Stomach (tissue), 9 donors: ENCODE data around the gene KIFC3. TPM values are rescaled to one million over a fixed set of nuclear protein-coding genes. Genes with fewer than 3 reads are reported as not detected.
"Not testable (repeated sequence)": the region's sequence is repeated elsewhere in the genome, so short reads cannot be mapped to it uniquely, and the experiment has no call there.

Source experiments
- DNase-seq, 2 donors: peaks; one replicate each; pipeline versions ENCODE4 v3.0.0 to v3.0.0-alpha.2; 2013 to 2019
- H3K27ac ChIP-seq, 5 donors: fragments of 200-600 bp in 4 of 5; sonication (generic) in 4 of 5; one replicate each; pipeline ENCODE4 v1.5.1; 2013 to 2019; ENCODE audit warnings: mild to moderate bottlenecking in 1 of 5, moderate library complexity in 1 of 5
- H3K27me3 ChIP-seq, 3 donors: fragments of 200-600 bp; sonication (generic); one replicate each; pipeline ENCODE4 v1.5.1; 2017 to 2019; ENCODE audit warnings: mixed run types in 1 of 3
- H3K36me3 ChIP-seq, 4 donors: fragments of 200-600 bp; sonication (generic); 1 replicate in 3 of 4; 2 replicates in 1 of 4; pipeline ENCODE4 v1.5.1; 2016 to 2019
- H3K4me1 ChIP-seq, 4 donors: fragments of 200-600 bp; sonication (generic); one replicate each; pipeline ENCODE4 v1.5.1; 2016 to 2019
- H3K4me3 ChIP-seq, 4 donors: fragments of 200-600 bp; sonication (generic) in 3 of 4; one replicate each; pipeline ENCODE4 v1.5.1; 2016 to 2019; ENCODE audit warnings: mild to moderate bottlenecking in 1 of 4
- H3K9me3 ChIP-seq, 4 donors: fragments of 200-600 bp; sonication (generic); one replicate each; pipeline ENCODE4 v1.5.1; 2016 to 2019
- CTCF ChIP-seq, 7 experiments: fragments of 450-650 bp in 4 of 7; fragments of 200-600 bp in 3 of 7; sonication (generic) in 3 of 7; IDR thresholded peaks; one replicate each; pipeline ENCODE4 v1.5.1; 2016 to 2019; ENCODE audit warnings: antibody characterized with exemption in 7 of 7, control low read depth in 2 of 7, mild to moderate bottlenecking in 1 of 7
- EP300 ChIP-seq: sonication (generic); formaldehyde crosslinking; IDR thresholded peaks from one replicate; pipeline ENCODE4 v1.6.1; 2017; ENCODE audit warnings: antibody characterized with exemption
- POLR2A ChIP-seq, 4 donors: fragments of 450-650 bp; IDR thresholded peaks; one replicate each; pipeline ENCODE4 v1.6.1; 2016; ENCODE audit warnings: antibody characterized with exemption in 4 of 4, control low read depth in 2 of 4, mild to moderate bottlenecking in 1 of 4, moderate library complexity in 1 of 4
- POLR2AphosphoS5 ChIP-seq, 3 donors: sonication (generic); formaldehyde crosslinking; IDR thresholded peaks; one replicate each; pipeline ENCODE4 v1.6.1; 2016; ENCODE audit warnings: antibody characterized with exemption in 3 of 3
- WGBS, 5 donors: extraction: QIAGEN DNeasy Blood & Tissue Kit in 3 of 5; methylation state at CpG; one replicate each; pipeline versions ENCODE4 v1.1.5 to v1.1.7; 2013 to 2018; 5-methylcytosine and 5-hydroxymethylcytosine counted together
- intact Hi-C: fragments of 100-400 bp; cut with DNase I; formaldehyde crosslinking; loops from one replicate; pipeline ENCODE4 v1.15.1; 2023; ENCODE audit warnings: low total_unique reads
- polyA plus RNA-seq, 3 donors: library from polyadenylated mRNA; stranded (reverse); fragments of 200-250 nt; gene quantifications; one replicate each; pipeline ENCODE4 v1.2.3, GENCODE V29; 2013
- total RNA-seq, 5 donors: library from RNA; depleted of rRNA; stranded (reverse); fragments of >200 nt; gene quantifications; one replicate each; pipeline versions ENCODE4 v1.1.0 to v1.2.3, GENCODE V29; 2014 to 2016
- donor health status: healthy with polysubstance abuse.
- donor health status: Bipolar disorder and iron deficiency.
- donor health status: healthy.

Gene KIFC3
- total and polyA plus RNA-seq, 8 donors, result 2.3 to 249 (median 31.1) TPM

GRCh38 chr16:57781741-57782606, 20.3 kb downstream of the KIFC3 start:
- H3K27me3 ChIP-seq, result no peaks in the 10 kb centered on the region
- no peak overlapping the region for H3K4me3 ChIP-seq
- TF ChIP-seq POLR2AphosphoS5 (IDR thresholded peaks at IDR 0.05) (no peak), POLR2A (IDR thresholded peaks at IDR 0.05) (no peak), EP300 (no peak), CTCF (IDR thresholded peaks at IDR 0.05) (no peak)
- peaks cover 5 to 10% (median 8%) of the 10 kb centered on the region in 4 donors for H3K4me1 ChIP-seq
- peaks cover 9 to 66% (median 48%) of the 10 kb centered on the region in 4 donors for H3K36me3 ChIP-seq
- no peak overlapping the region for H3K27ac ChIP-seq
- H3K9me3 ChIP-seq, result no peaks in the 10 kb centered on the region
- DNase-seq, result no peak
- WGBS, 5 donors, result 86 to 92% (median 90%) methylated on average over 10 of the region's 10 CpGs
- intact Hi-C loops, result no loop called here

DNA sequence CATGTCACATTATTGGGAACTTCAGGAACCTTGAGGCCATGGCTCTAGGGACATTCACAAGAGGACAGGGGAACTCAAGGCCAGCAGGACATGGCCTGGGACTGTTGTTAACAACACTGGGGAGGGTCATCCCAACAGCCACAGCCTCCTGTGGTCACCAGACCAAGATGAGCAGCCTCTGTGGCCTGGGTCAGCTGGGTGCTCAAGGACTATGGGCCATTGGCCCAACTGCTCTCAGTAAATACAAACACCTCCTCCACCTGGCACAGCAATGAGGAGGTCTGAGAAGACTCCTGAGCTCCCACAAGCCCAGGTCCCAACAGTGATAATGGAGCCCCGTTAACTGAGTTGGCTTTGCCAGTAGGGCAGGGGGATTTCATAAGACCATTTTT, 20.9 kb downstream of the KIFC3 start:
- H3K27ac ChIP-seq, result no peak overlapping the region
- H3K9me3 ChIP-seq, result no peaks in the 10 kb centered on the region
- H3K4me1 ChIP-seq, result peaks cover 0 to 4% (median 2%) of the 10 kb centered on the region in 4 donors
- H3K27me3 ChIP-seq, result no peaks in the 10 kb centered on the region
- intact Hi-C loops, result no loop called here
- no peak for TF ChIP-seq CTCF (IDR thresholded peaks at IDR 0.05)
- no peak for TF ChIP-seq POLR2AphosphoS5 (IDR thresholded peaks at IDR 0.05)
- TF ChIP-seq EP300, result no peak
- no peak for TF ChIP-seq POLR2A (IDR thresholded peaks at IDR 0.05)
- no peak overlapping the region for H3K4me3 ChIP-seq
- WGBS, 5 donors, result 43 to 100% (median 93%) methylated on average over 1 of the region's 1 CpG
- no peak for DNase-seq
- H3K36me3 ChIP-seq, result peaks cover 6 to 64% (median 49%) of the 10 kb centered on the region in 4 donors

DNA sequence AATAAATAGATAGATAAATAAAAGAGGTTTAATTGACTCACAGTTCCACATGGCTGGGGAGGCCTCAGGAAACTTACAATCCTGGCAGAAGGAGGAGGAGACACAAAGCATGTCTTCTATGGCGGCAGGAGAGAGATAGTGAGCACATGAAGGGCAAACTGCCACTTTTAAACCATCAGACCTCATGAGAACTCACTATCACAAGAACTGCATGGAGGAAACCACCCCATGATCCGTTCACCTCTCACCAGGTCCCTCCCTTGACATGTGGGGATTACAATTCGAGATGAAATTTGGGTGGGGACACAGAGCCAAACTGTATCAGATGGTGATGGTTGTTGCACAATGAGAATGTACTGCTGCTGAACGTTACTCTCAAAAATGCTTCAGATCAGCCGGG, 22.5 kb downstream of the KIFC3 start:
- H3K27ac ChIP-seq, H3K27me3 ChIP-seq, H3K4me3 ChIP-seq, DNase-seq, intact Hi-C loops, H3K4me1 ChIP-seq, H3K9me3 ChIP-seq: not testable (repeated sequence)
- peaks cover 15 to 64% (median 53%) of the 10 kb centered on the region in 4 donors for H3K36me3 ChIP-seq
- WGBS, 5 donors, result 78 to 91% (median 89%) methylated on average over 5 of the region's 5 CpGs

- H3K4me1 ChIP-seq, result no peaks in the 10 kb centered on the region
- peaks cover 15 to 53% (median 43%) of the 10 kb centered on the region in 4 donors for H3K36me3 ChIP-seq
- no peak overlapping the region for H3K27ac ChIP-seq
- 84 to 93% (median 90%) methylated on average over 5 of the region's 5 CpGs for WGBS, 5 donors
- H3K9me3 ChIP-seq, result no peaks in the 10 kb centered on the region
- DNase-seq, result no peak
- intact Hi-C loops, result no loop called here
- no peak overlapping the region for H3K4me3 ChIP-seq
- TF ChIP-seq CTCF (IDR thresholded peaks at IDR 0.05) (no peak), POLR2A (IDR thresholded peaks at IDR 0.05) (no peak), POLR2AphosphoS5 (IDR thresholded peaks at IDR 0.05) (no peak), EP300 (no peak)
- H3K27me3 ChIP-seq, result no peaks in the 10 kb centered on the region
Observed at GRCh38 chr16:57778658-57779057, 23.6 kb downstream of the KIFC3 start.
